ENCODE measurements around the gene ILDR2. TPM values are rescaled to one million over a fixed set of nuclear protein-coding genes. Genes with fewer than 3 reads are reported as not detected.

The ILDR2 gene
- total RNA-seq, 1 experiment from 2014 or later = not detected

- H3K4me3 ChIP-seq (ENCODE audit: low read depth, low read length, poor library complexity, severe bottlenecking) = no peak overlapping the region
- DNase-seq (ENCODE audit: low spot score) = no peak
- H3K27me3 ChIP-seq (replicated peaks; ENCODE audit: insufficient read depth, low read depth, low read length, poor library complexity) = peaks cover 50% of the 10 kb centered on the region
- intact Hi-C loops (cut with micrococcal nuclease; ENCODE audit: unreplicated experiment) = no loop called here
- no peaks in the 10 kb centered on the region for H3K36me3 ChIP-seq (ENCODE audit: insufficient read depth, low read length, poor library complexity, severe bottlenecking)
- ChIA-PET CTCF (interaction anchor here (0.6 kb wide), 1 partner anchor 331 kb away, joined by 4 read pairs; the partner anchor contains the start of gene POU2F1), POLR2A (ENCODE audit: low non-redundant PET) (no interaction called here)
- no peaks in the 10 kb centered on the region for H3K9me3 ChIP-seq (ENCODE audit: low read depth, low read length, poor library complexity, severe bottlenecking)
- H3K4me1 ChIP-seq (ENCODE audit: insufficient read depth, low read length, poor library complexity, severe bottlenecking) = no peaks in the 10 kb centered on the region
- TF ChIP-seq EZH2 (IDR thresholded peaks at IDR 0.05; ENCODE audit: borderline replicate concordance, low read depth, low read length, poor library complexity, severe bottlenecking) = no peak
- TF ChIP-seq CTCF (conservative IDR thresholded peaks at IDR 0.05; ENCODE audit: low read depth, low read length) = no peak
- no peak overlapping the region for H3K27ac ChIP-seq (ENCODE audit: low read depth, low read length, poor library complexity, severe bottlenecking)
- no TSS peak for BruUV-seq (replicated peaks)
Measured at GRCh38 chr1:166889776-166890175, 85.6 kb downstream of the ILDR2 start.

- H3K27me3 ChIP-seq (replicated peaks; ENCODE audit: insufficient read depth, low read depth, low read length, poor library complexity) = peaks cover 62% of the 10 kb centered on the region
- no peak for TF ChIP-seq EZH2 (IDR thresholded peaks at IDR 0.05; ENCODE audit: borderline replicate concordance, low read depth, low read length, poor library complexity, severe bottlenecking)
- TF ChIP-seq CTCF (conservative IDR thresholded peaks at IDR 0.05; ENCODE audit: low read depth, low read length) = no peak
- H3K27ac ChIP-seq (ENCODE audit: low read depth, low read length, poor library complexity, severe bottlenecking) = no peak overlapping the region
- ChIA-PET CTCF (no interaction called here), POLR2A (ENCODE audit: low non-redundant PET) (no interaction called here)
- intact Hi-C loops (cut with micrococcal nuclease; ENCODE audit: unreplicated experiment) = no loop called here
- no peaks in the 10 kb centered on the region for H3K4me1 ChIP-seq (ENCODE audit: insufficient read depth, low read length, poor library complexity, severe bottlenecking)
- BruUV-seq (replicated peaks) = no TSS peak
- H3K9me3 ChIP-seq (ENCODE audit: low read depth, low read length, poor library complexity, severe bottlenecking) = no peaks in the 10 kb centered on the region
- no peaks in the 10 kb centered on the region for H3K36me3 ChIP-seq (ENCODE audit: insufficient read depth, low read length, poor library complexity, severe bottlenecking)
- DNase-seq (ENCODE audit: low spot score) = no peak
- no peak overlapping the region for H3K4me3 ChIP-seq (ENCODE audit: low read depth, low read length, poor library complexity, severe bottlenecking)
Measured at GRCh38 chr1:166888373-166889111, 86.8 kb downstream of the ILDR2 start.

- CTCF ChIA-PET = no interaction called here
- no peak for TF ChIP-seq EZH2 (IDR thresholded peaks at IDR 0.05; ENCODE audit: borderline replicate concordance, low read depth, low read length, poor library complexity, severe bottlenecking)
- H3K27ac ChIP-seq (ENCODE audit: low read depth, low read length, poor library complexity, severe bottlenecking) = no peak overlapping the region
- no TSS peak for BruUV-seq (replicated peaks)
- intact Hi-C loops (cut with micrococcal nuclease; ENCODE audit: unreplicated experiment) = no loop called here
- no peaks in the 10 kb centered on the region for H3K36me3 ChIP-seq (ENCODE audit: insufficient read depth, low read length, poor library complexity, severe bottlenecking)
- peaks cover 49% of the 10 kb centered on the region for H3K27me3 ChIP-seq (replicated peaks; ENCODE audit: insufficient read depth, low read depth, low read length, poor library complexity)
- DNase-seq (ENCODE audit: low spot score) = no peak
- no peaks in the 10 kb centered on the region for H3K4me1 ChIP-seq (ENCODE audit: insufficient read depth, low read length, poor library complexity, severe bottlenecking)
- H3K9me3 ChIP-seq (ENCODE audit: low read depth, low read length, poor library complexity, severe bottlenecking) = no peaks in the 10 kb centered on the region
- H3K4me3 ChIP-seq (ENCODE audit: low read depth, low read length, poor library complexity, severe bottlenecking) = no peak overlapping the region
- POLR2A ChIA-PET (ENCODE audit: low non-redundant PET) = no interaction called here
Measured at GRCh38 chr1:166884971-166885370, 90.4 kb downstream of the ILDR2 start.

All from A673 (cell line).